VCaP (cell line): ENCODE measurements around the gene KIAA2012.

Experiments used
- H3K27ac ChIP-seq: fragments of 450-650 bp; 2 replicates; pipeline ENCODE4 v1.5.1; 2017
- CTCF ChIP-seq: fragments of 450-650 bp; conservative IDR thresholded peaks from 2 replicates; pipeline ENCODE4 v1.5.1; 2017; ENCODE audit warnings: mild to moderate bottlenecking, moderate library complexity

KIAA2012 gene

GRCh38 chr2:202032846-202033316 is 40.2 kb upstream of the KIAA2012 start:
- no peak overlapping the region; the same call in 1 of the 2 replicates for H3K27ac ChIP-seq
- TF ChIP-seq CTCF, result no peak

- H3K27ac ChIP-seq, result peak within 1 kb of the TSS; percentile 53; the same call in 1 of the 2 replicates
- no peak for TF ChIP-seq CTCF
These were observed 39.5 kb upstream of the KIAA2012 start, which contains the start of gene FZD7 for GRCh38 chr2:202033317-202034248. Gene FZD7 (plus strand): TSS chr2:202033855. CDS start chr2:202034648, 793 bp downstream.

- no peak for TF ChIP-seq CTCF
- H3K27ac ChIP-seq, result peak overlapping the region; percentile 53; the same call in 1 of the 2 replicates
These were observed 38.6 kb upstream of the KIAA2012 start for GRCh38 chr2:202034249-202035088.

GRCh38 chr2:202035089-202035940 is 37.7 kb upstream of the KIAA2012 start:
- no peak for TF ChIP-seq CTCF

GRCh38 chr2:202035941-202036372 is 37.1 kb upstream of the KIAA2012 start:
- no peak overlapping the region for H3K27ac ChIP-seq
- TF ChIP-seq CTCF, result no peak

More at GRCh38 chr2:202035089-202035940, 37.7 kb upstream of the KIAA2012 start:
- peak overlapping the region; percentile 53; the same call in 1 of the 2 replicates for H3K27ac ChIP-seq

- H3K27ac ChIP-seq, result no peak overlapping the region
- no peak for TF ChIP-seq CTCF
These were observed 36.4 kb upstream of the KIAA2012 start for GRCh38 chr2:202036601-202037037.
